NCI-H1436 (cell line): ENCODE measurements around the gene NDRG3.

Experiments
- DNase-seq: peaks from one replicate; lab custom pipeline; 2025; lab: John Stamatoyannopoulos, UW

Gene NDRG3

DNA sequence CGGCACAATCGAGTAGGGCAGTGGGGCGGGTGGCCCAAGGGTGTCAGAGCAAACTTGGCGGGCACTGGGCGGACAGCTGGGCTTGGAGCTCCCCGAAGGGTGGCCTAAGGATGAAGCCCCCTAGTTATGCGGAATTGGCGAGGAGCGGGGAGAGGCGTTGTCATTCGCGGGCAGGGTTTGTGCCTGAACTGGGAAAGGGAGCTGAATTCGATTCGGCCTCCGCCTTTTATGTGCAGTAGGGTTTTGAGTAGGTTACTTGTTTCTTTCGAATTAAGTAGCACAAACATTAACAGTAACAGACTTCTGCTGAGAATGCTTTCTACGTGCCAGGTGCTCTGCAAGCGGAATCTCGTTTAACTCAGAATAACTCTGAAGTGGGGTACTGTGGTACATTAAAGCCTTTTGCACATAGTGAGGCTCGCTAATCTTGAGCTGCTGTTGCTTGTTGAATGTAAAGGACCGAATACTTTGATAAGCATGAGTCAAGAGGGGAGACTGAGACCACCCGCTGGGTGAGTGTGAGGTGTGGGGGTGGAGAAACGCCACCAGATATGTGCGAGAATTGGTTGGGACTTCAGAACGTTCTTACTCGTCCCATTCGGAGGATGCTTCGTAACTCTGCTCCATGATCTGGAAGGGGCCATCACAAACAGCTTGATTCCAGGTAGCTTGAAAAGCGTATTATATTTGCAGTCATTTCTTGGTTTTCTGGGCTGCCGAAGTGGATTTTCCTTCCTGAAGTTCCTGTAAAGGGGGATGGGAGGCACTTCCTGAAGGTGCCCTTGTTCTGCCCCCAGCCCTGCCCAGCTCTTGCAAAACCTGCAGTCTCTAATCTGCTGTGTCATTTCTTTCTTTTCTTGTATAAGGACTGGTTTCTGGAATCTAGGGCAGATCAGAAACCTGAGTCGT lies 139.5 kb downstream of the NDRG3 start:
- DNase-seq = no peak

DNA sequence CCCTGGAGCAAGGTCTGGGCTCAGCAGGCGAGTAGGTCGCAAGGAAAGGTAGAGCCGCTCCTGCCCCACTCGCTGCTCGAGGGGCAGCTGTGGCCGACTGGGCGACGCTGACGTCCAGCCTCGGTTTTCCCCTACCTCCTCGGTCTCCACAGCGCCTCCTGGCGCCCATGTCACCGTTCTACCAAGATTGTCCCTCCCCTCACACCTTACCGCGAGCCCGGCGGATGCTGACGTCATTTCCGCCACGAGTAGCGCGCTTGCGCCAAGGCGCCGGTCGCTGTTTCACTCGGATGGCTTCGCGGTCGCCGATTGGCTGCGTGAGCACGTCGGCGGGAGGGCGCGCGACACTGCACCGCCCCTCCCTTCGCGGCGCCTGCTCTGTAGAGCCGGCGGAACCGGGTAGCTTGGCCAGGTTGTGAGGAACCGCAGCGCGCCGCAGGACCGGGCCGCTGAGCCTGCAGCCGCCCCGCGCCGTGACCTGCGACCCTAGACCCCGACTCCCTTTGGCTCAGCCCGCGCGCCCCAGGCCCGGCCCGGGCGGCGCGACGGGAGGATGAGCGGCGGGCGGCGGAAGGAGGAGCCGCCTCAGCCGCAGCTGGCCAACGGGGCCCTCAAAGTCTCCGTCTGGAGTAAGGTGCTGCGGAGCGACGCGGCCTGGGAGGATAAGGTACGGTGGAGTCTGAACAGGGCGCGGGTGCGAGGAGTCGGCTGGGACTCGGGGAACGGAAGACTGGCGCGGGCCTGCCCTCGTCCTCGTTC lies 140.3 kb downstream of the NDRG3 start, which contains the start of gene RAB5IF:
TSS of gene RAB5IF (plus strand) at position 381 of the 759 bp plus-strand sequence. CDS start at position 554, 173 bp downstream.
- peak; percentile 98 for DNase-seq

DNA sequence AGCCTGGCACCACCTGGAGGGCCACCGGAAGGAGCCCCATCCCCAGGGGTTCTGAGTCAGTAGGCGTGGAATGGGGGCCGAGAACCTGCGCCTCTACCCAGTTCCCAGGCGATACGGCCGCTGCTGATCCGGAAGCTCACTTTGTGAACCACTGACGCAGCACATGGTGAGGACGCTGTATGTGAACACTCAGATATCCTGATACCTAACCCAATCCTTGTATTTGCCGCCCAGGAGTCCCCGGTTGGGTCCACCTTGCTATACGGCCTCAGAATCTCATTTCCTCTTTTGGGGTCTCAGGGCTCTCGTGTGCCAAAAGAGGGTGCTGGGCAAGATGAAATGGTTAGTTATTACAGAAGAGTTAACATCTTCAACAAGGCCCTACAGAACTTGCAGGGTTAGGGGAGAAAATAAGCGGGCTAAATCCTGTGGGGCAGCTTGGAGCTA lies 140.9 kb downstream of the NDRG3 start:
- DNase-seq = peak; percentile 15
